Hematopoietic multipotent progenitor cell (in vitro differentiated cells): Measurements from ENCODE around the gene FFAR1. TPM values are rescaled to one million over a fixed set of nuclear protein-coding genes. Genes with fewer than 3 reads are reported as not detected.
"Not testable (repeated sequence)": the region's sequence is repeated elsewhere in the genome, so short reads cannot be mapped to it uniquely, and the experiment has no call there.

Source experiments
- DNase-seq, 3 donors: peaks; one replicate each; pipeline ENCODE4 v3.0.0-alpha.2; 2011 to 2015; ENCODE audit warnings: low read depth in 2 of 3, low spot score in 2 of 3
- total RNA-seq: library from RNA; depleted of rRNA; stranded (reverse); fragments of >200 nt; gene quantifications from one replicate; pipeline ENCODE4 v1.2.3, GENCODE V29; 2012

The FFAR1 gene
- total RNA-seq, 1 donor: 0.27 TPM

DNA sequence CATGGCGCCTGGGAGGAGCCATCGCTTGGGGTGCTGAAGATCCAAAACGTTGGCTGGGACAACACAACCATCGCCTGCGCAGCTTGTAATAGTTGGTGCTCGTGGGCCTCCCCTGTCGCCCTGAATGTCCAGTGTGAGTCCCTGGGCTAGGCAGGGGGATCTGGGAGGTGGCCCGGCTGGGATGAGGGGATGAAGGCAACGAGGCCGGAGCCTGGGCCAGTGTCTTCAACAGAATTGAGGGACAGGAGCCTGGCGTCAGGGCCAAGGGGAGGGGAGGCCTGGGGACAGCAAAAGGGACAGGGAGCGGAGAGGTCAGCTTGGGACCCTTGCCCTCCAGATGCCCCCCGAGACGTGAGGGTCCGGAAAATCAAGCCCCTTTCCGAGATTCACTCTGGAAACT lies 6.7 kb upstream of the FFAR1 start:
- DNase-seq: no peak

DNA sequence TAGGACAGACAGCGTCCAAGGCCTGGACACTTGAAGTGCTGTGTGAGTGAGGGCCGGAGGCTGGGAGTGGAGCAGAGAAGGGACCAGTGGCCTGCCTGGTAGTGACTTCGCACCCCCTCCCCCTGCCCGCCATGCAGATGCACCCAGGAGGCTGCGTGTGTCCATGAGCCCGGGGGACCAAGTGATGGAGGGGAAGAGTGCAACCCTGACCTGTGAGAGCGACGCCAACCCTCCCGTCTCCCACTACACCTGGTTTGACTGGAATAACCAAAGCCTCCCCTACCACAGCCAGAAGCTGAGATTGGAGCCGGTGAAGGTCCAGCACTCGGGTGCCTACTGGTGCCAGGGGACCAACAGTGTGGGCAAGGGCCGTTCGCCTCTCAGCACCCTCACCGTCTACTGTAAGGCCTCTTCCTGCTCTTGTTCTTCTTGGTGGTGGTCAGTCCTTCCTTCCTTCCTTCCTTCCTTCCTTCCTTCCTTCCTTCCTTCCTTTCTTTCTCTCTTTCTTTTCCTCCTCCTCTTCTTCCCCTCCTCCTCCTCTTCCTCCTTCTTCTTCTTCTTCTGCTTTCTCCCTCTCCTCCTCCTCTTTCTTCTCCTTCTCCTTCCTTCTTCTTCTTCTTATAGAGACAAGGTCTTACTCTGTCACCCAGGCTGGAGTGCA lies 6.0 kb upstream of the FFAR1 start:
- DNase-seq: no peak

DNA sequence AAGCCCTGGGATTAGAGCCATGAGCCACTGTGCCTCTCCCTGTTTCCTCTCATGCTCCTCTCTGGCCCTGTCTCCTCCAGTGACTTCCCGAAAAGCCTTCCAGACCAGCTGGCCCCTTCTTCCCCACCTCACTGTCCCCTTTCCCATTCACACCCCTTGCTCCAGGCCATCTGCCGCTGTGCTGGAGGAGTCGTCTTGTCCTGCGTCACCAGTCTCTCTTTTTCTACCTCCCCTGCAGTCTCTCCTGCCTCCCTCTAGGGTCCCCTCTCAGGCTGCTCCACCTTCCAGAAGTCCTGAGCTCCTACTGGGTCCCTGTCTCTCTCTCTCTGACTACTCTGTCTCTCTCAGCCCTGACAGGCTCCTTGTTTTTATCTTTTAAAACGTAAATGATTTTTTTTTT lies 5.3 kb upstream of the FFAR1 start:
- no peak for DNase-seq

DNA sequence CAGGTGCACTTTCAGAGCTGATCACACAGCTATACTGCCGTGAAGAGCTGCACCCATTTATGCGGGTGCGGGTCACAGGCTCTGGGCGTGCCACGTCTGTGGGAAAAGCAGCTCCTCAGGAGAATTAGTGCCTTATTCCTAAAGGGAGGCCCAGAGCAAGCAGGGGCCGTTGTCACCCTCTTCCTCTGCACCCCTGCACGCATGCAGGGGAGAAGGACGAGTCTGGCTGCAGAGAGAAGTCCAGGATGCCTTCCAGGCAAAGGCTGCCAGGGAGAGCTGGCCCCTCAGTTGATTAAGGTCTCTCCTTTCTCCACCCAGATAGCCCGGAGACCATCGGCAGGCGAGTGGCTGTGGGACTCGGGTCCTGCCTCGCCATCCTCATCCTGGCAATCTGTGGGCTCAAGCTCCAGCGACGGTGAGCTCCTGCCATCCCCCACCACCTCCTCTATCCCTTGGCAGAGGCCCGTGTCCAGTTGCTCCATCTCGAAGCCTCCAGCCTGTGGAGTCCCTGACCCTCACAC lies 3.1 kb upstream of the FFAR1 start:
- DNase-seq: no peak

DNA sequence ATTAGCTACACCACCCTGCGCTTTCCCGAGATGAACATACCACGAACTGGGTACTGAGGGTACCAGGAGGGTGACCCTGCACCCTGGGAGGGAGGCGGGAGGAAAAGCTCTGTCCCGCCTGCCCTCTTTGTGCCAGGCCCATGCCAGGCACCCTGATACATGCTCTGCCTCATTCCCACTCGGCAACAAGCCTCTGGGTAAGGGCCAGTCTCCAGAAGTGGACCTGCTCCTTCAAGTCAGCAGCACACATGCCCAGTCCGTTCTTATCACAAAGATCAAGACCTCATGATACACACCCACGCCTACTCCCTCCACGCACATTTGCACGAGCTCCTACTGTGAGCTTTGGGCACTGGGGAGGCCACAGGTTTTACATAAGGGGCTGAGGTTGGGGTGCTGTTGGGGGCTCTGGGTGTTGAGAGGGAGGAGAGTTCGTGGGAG lies 2.0 kb upstream of the FFAR1 start:
- no peak for DNase-seq

DNA sequence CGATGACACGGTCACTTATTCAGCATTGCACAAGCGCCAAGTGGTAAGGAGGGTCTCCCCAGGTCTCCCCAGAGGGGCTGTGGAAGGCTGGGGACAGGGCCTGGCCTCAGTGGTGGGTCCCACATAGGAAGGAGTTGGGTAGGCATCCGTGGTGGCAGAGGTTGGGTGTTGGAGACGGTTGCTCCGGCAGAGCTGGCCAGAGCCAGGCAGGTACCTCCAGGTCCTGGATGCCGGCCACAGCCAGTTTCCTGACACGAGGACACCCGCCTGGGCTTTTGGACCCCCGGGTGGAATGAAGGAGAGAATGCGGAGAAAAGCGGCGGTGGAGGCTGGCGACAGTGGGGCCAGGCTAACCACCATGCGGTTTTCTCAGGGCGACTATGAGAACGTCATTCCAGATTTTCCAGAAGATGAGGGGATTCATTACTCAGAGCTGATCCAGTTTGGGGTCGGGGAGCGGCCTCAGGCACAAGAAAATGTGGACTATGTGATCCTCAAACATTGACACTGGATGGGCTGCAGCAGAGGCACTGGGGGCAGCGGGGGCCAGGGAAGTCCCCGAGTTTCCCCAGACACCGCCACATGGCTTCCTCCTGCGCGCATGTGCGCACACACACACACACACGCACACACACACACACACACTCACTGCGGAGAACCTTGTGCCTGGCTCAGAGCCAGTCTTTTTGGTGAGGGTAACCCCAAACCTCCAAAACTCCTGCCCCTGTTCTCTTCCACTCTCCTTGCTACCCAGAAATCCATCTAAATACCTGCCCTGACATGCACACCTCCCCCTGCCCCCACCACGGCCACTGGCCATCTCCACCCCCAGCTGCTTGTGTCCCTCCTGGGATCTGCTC lies 1.3 kb upstream of the FFAR1 start:
- peak; percentile 34 to 88 (median 85) for DNase-seq

DNA sequence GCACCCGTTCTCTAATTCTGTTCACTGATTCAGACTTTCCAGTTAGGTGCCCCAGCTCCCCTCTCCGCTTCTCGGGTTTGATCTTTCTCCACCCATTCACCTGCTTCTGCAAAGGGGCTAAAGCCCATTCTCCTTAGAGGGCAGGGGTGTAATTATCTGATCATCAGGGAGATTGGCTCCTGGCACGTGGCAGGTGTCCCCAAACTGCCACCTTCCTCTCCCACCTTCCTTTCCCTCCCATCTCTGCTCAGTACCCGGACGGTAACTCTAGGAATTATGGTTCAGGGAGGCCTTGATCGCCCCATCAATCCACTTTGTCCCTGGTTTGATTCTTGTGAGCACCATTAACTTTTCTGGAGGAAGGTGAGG lies 212 bp downstream of the FFAR1 start:
- no peak for DNase-seq

DNA sequence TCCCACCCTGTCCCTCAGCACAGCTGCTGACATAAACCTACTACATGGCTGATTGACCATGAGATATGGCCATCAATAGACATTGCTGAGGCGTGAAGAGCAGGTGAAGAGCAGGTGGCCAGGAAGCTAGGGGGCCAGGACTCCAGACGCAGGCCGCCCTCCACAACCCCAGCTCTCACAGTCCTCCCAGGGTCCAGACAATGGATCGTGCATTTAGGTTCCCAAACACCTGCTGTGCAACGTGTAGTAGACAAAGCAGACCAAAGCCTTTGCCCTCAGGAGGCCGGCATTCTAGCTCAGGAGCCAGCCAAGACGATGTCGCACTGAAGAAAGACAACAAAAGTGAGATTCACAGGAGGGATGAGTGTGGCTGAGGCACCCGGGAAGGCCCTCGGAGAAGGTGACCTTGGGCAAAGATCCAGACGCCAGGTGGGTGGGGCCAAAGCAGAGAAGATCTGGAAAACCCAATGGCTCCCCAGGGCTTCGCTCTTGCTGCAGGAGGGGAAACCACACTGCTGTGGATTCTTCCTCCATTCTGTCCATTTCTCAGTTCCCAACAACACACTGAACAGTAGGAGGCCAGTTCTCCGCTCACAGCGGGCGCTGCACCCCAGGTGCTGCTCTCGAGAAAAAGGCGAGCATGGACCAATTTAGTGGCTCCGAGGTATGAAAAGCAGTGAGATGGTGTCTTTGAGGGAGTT lies 1.4 kb downstream of the FFAR1 start:
- no peak for DNase-seq

DNA sequence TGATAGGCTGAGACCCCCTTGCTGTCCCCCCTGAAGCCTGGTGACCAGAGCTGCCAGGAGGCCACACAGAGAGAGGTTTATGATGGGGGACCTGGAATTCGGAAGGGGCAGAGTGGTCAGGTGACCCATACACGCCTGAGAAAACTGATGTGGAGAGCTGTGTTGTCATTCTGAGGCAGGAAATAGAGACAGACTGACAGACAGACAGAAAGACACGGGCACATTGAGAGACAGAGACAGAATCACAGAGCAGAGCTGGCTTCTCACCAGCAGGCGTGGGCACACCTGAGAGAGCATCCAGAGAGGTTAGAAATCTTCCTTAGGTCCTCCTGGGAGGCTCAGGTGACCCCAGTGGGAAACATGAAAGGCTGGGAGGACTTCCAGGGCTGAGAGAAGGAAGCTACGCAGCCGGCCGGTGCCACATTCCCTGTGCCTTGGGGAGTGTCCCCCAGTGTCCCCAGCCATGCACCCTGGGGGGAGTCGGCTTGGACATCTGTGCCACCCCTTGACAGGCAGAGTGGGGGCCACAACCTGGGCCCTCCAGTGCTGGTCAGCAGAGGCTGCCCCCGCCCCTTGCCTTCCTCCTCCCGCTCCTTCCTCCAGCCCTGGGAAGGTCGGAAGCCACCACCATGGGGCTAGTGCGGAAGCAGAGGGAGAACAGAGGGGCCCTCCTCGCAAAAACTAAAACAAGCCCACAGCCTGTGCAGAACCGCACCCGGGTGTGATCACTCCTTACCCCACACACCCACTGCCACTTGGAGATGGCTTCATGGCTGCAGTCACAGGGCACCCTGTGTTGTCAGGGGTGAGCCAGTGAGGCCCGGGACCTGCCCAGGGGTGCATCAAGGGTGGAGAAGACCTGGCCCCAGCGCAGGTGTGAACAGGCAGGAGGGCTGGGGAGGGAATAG lies 2.2 kb downstream of the FFAR1 start:
- no peak for DNase-seq

DNA sequence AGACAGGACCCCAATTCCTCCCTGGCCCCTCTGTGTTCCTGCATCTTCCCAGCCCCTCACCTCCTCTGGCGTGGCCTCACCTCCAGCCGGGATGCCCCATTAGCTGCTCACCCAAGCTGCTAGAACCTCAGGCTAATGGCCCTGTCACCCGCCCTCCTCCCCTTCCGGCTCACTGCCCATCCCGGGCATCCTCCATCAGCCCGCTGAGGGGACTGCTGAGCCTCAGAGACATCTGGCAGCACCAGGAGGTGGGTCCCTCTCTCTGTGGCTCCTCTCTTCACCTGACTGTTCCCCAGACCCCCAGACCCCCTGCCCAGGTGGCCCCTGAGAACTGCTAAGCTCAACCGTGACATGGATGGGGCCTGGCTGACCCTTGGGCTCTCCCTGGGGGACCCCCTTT lies 2.9 kb downstream of the FFAR1 start:
- no peak for DNase-seq

DNA sequence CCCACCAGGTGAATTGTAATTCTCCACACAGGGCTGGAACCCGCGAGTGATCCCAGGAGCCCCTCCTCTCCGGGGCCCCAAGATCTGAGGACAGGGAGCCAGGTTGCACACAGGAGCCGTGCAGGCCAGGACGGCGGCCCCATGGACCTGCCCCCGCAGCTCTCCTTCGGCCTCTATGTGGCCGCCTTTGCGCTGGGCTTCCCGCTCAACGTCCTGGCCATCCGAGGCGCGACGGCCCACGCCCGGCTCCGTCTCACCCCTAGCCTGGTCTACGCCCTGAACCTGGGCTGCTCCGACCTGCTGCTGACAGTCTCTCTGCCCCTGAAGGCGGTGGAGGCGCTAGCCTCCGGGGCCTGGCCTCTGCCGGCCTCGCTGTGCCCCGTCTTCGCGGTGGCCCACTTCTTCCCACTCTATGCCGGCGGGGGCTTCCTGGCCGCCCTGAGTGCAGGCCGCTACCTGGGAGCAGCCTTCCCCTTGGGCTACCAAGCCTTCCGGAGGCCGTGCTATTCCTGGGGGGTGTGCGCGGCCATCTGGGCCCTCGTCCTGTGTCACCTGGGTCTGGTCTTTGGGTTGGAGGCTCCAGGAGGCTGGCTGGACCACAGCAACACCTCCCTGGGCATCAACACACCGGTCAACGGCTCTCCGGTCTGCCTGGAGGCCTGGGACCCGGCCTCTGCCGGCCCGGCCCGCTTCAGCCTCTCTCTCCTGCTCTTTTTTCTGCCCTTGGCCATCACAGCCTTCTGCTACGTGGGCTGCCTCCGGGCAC lies 3.9 kb downstream of the FFAR1 start:
- no peak for DNase-seq

DNA sequence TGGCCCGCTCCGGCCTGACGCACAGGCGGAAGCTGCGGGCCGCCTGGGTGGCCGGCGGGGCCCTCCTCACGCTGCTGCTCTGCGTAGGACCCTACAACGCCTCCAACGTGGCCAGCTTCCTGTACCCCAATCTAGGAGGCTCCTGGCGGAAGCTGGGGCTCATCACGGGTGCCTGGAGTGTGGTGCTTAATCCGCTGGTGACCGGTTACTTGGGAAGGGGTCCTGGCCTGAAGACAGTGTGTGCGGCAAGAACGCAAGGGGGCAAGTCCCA lies 4.4 kb downstream of the FFAR1 start:
- no peak for DNase-seq

DNA sequence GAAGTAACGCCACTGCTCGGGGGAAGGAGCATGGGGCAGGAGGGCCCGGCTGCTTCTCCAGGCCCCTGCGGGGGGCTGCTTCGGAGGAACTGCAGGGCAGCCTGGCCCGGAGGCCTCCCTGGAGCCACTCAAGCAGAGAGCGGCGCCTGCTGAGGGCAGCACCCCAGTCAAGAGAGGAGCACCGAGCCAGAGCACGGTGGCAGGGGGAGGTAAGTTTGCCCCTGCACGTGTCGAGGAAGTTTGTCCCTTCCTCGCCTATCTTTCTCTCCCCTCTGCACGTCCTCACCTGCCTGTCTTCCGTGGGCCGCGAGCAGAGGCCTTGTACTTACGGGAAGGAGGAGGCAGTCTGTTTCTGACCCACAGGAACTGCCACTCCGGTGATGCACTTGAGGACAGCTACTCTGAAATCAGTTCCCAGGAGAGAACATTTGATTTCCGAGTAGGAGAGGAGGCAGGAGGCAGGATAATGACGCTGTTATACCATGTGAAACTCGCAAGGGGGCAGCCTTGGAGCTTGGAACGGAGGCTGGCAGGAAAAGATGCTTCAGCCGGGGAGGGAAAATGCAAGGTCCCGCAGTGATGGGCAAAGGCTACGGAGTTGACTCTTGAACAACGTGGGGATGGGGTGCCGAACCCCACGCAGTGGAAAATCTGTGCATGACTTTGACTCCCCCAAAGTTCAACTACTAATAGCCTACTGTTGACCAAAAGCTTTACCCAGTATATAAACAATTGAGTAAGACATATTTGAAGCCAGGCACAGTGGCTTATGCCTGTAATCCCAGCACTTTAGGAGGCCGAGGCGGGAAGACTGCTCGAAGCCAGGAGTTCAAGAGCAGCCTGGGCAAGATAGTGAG lies 5.0 kb downstream of the FFAR1 start:
- DNase-seq: peak; percentile 60 to 77 (median 74)

DNA sequence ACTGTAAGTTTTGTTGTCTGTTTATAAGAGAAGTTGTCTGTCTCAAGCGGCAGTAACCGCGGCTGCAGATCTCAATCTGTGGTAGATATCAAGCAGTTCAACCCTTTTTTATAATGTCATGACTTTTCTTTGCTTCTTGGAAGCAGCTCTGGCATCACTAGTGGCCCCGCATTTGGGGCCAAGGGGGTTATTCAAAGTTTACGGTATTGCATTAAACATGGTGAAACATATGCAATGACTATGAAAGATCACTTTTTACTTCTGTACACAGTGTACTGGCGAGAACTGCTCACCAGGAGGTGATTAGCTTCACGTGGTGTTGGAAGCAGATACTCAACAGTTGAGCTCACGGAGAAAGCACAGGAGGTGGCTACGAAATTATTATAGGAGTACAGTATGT lies 5.9 kb downstream of the FFAR1 start:
- DNase-seq: no peak

DNA sequence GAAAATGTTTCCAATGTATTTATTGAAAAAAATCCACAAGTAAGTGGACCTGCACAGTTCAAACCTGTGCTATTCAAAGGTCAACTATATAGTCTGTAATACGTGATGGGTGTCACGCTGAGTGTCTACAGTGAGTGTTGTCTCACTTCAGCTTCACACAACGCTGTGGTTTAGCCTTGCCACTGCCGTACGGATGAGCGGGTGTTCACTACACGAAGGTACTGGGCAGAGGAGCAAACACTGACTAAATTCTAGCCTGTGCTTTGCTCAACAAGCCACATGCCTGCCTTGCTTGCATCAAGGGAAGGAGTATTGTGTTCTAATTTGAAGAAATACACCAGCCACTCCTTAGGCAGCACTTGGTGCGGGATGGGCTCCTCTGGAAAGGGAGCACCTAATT lies 7.2 kb downstream of the FFAR1 start:
- DNase-seq: no peak

DNA sequence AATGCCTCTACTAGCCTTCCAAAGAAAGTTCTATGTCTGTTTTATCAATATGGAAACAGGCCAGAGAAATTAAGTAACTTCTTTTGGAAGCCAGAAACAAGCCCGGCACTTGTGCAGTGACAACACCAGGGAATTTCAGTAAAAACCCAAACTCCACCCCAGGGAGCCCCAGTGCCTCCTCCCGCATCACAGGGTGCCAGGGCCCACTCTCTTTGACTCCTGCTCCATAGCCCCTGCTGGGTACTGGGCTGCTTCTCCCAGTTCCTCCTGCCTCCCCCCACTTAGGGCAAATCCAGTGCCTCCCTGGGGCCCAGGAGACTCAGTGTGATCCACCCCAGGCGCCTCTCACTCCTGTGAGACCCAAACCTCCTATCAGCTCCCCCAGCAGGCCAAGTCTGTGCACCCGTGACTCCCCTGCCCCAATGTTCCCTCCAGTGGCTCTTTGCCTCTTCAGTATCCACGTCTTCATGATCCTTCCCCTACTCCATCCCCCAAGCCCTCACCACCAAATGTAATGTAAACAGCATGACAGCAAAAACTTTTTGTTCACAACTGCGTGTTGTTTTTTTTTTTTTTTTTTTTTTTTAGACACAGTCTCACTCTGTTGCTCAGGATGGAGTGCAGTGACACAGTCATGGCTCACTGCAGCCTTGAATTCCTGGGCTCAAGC lies 8.2 kb downstream of the FFAR1 start:
- no peak for DNase-seq

DNA sequence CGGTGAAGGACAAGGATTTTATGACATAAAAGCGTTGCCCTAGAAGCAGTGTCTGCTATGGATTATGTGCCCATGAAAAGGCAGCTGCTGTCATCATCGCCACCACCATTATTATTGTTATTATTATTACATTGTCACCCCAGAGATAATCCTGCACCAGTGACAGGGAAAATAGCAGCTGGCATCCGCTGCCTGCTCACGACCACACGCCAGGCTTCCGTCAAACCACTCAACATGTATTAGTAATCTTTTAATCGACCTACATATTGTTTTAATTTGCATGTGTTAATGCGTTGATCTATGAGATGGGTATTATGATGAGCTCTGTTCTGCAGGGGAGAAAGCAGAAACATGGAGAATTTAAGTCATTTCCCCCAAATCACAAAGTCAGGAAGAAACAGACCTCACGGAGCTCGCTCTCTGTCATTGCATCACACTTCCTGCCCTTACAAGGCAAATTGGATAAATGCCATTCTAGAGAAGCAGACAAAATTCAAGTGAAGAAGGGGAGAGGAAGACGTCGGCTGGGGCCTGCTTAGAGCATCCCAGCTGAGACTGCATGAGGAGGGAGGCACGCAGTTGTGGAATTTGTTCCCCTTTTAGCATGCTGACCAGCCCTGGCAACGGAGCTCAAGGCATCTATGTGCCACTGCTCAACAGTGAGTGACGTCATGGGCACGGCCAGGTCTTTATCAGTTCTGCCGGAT lies 10.3 kb downstream of the FFAR1 start, which contains the start of gene FFAR3:
FFAR3 (plus strand) TSS at position 594 of the 707 bp plus-strand sequence. CDS start 431 bp downstream, outside the sequence.
- peak in 2 of 3 donors; percentile 50 to 66 for DNase-seq

DNA sequence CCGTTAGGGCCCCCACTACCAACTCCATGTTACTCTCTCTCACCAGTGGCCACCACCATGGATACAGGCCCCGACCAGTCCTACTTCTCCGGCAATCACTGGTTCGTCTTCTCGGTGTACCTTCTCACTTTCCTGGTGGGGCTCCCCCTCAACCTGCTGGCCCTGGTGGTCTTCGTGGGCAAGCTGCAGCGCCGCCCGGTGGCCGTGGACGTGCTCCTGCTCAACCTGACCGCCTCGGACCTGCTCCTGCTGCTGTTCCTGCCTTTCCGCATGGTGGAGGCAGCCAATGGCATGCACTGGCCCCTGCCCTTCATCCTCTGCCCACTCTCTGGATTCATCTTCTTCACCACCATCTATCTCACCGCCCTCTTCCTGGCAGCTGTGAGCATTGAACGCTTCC lies 11.1 kb downstream of the FFAR1 start:
- not testable (repeated sequence) for DNase-seq
